ENCODE measurements around the gene LCAT.

GRCh38 chr16:67963292-67963661 lies 19.4 kb upstream of the LCAT start:
- TF ChIP-seq CTCF (IDR thresholded peaks at IDR 0.05) (no peak), POLR2A (IDR thresholded peaks at IDR 0.05) (no peak)
